Measurements from ENCODE around the gene IVNS1ABP. TPM values are rescaled to one million over a fixed set of nuclear protein-coding genes. Genes with fewer than 3 reads are reported as not detected.

IVNS1ABP gene
- total RNA-seq, 1 donor from 2014 or later = 88.6 TPM

GRCh38 chr1:185342017-185342416 is 25.0 kb upstream of the IVNS1ABP start:
- Histone ChIP-seq H3K36me3 (no peaks in the 10 kb centered on the region), H3K9me3 (no peaks in the 10 kb centered on the region), H3K4me1 (peaks cover 10% of the 10 kb centered on the region), H3K27me3 (no peaks in the 10 kb centered on the region), H3K27ac (no peak overlapping the region), H3K4me3 (no peak overlapping the region)
- DNase-seq (no peak), ATAC-seq (no peak)
- no peak for TF ChIP-seq CTCF (IDR thresholded peaks at IDR 0.05)
- intact Hi-C loops (cut with DNase I) = no loop called here

GRCh38 chr1:185341196-185341781 is 24.2 kb upstream of the IVNS1ABP start:
- no peak for ATAC-seq
- intact Hi-C loops (cut with DNase I) = no loop called here
- no peak overlapping the region for H3K27ac ChIP-seq
- H3K36me3 ChIP-seq = no peaks in the 10 kb centered on the region
- no peaks in the 10 kb centered on the region for H3K9me3 ChIP-seq
- H3K4me3 ChIP-seq = no peak overlapping the region
- H3K27me3 ChIP-seq = no peaks in the 10 kb centered on the region
- DNase-seq = no peak
- peaks cover 10% of the 10 kb centered on the region for H3K4me1 ChIP-seq
- TF ChIP-seq CTCF (IDR thresholded peaks at IDR 0.05) = no peak

GRCh38 chr1:185338719-185339622 is 21.9 kb upstream of the IVNS1ABP start:
- intact Hi-C loops (cut with DNase I) = no loop called here
- peak; percentile 90 for ATAC-seq
- no peak for DNase-seq
- H3K4me1 ChIP-seq = peaks cover 10% of the 10 kb centered on the region
- TF ChIP-seq CTCF (IDR thresholded peaks at IDR 0.05) = no peak
- peak overlapping the region; percentile 12 for H3K27ac ChIP-seq
- H3K9me3 ChIP-seq = no peaks in the 10 kb centered on the region
- no peaks in the 10 kb centered on the region for H3K36me3 ChIP-seq
- no peak overlapping the region for H3K4me3 ChIP-seq
- no peaks in the 10 kb centered on the region for H3K27me3 ChIP-seq

GRCh38 chr1:185337246-185337645 is 20.2 kb upstream of the IVNS1ABP start:
- H3K4me3 ChIP-seq = no peak overlapping the region
- TF ChIP-seq CTCF (IDR thresholded peaks at IDR 0.05) = no peak
- peaks cover 10% of the 10 kb centered on the region for H3K4me1 ChIP-seq
- H3K27me3 ChIP-seq = no peaks in the 10 kb centered on the region
- peak overlapping the region; percentile 37 for H3K27ac ChIP-seq
- DNase-seq (no peak), ATAC-seq (peak; percentile 56)
- no peaks in the 10 kb centered on the region for H3K9me3 ChIP-seq
- intact Hi-C loops (cut with DNase I) = no loop called here
- H3K36me3 ChIP-seq = no peaks in the 10 kb centered on the region

- no peak overlapping the region for H3K27ac ChIP-seq
- H3K9me3 ChIP-seq = no peaks in the 10 kb centered on the region
- no peak for TF ChIP-seq CTCF (IDR thresholded peaks at IDR 0.05)
- no peaks in the 10 kb centered on the region for H3K27me3 ChIP-seq
- H3K4me3 ChIP-seq = no peak overlapping the region
- intact Hi-C loops (cut with DNase I) = no loop called here
- H3K36me3 ChIP-seq = no peaks in the 10 kb centered on the region
- DNase-seq (no peak), ATAC-seq (no peak)
- H3K4me1 ChIP-seq = peaks cover 10% of the 10 kb centered on the region
These were observed 17.1 kb upstream of the IVNS1ABP start for GRCh38 chr1:185334182-185334581.
